GM21360 (cell line): ENCODE data around the gene MAPKBP1.

Source experiments
- ATAC-seq: cut with Tn5 transposase; IDR thresholded peaks from one replicate; pipeline ENCODE4 v1.9.1; 2021; ENCODE audit warnings: mild to moderate bottlenecking, moderate library complexity; ENCODE audit not compliant: unreplicated experiment

MAPKBP1 gene

GRCh38 chr15:41843571-41843970 lies 69.3 kb downstream of the MAPKBP1 start:
- ATAC-seq: no peak

DNA sequence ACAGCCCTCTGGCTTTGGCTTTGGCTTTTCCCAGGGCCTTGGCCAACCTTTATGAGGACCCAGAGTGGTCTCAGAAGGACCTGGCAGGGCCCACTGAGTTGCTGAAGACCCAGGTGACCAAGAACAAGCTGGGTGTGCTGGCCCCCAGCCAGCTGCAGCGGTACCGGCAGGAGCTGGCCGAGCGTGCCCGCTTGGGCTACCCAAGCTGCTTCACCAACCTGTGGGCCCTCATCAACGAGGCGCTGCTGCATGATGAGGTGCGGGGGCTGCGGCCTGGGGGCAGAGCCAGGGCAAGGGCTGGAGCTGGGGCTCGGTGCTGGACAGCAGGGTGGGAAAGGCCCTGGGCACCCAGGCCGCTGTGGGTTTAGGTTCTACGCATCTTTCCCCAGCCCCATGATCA lies 70.5 kb downstream of the MAPKBP1 start:
- no peak for ATAC-seq

- ATAC-seq: no peak
These were observed 72.9 kb downstream of the MAPKBP1 start for GRCh38 chr15:41847206-41847605.

GRCh38 chr15:41847981-41848380 lies 73.7 kb downstream of the MAPKBP1 start:
- ATAC-seq: no peak

DNA sequence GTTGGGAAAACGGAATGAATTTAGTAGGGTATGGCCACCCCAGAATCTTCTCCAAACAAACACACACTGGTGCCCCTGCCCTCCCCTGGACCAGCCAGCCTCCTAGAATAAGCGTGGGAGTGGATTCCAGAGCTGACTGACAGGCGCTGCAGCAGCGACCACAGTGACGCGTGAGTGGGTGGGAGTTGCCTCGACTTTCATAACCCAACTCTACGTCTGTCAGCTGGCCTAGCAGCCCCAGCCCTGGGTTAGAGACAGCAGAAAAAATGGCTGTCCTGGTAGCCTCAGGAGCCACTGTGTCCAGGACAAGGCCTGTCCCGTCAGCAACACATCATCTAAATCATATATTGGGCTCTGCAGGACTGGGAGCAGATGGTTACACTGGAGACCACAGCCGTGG lies 74.3 kb downstream of the MAPKBP1 start:
- no peak for ATAC-seq

- no peak for ATAC-seq
These were observed 74.9 kb downstream of the MAPKBP1 start for GRCh38 chr15:41849204-41849603.

GRCh38 chr15:41849861-41850260 lies 75.6 kb downstream of the MAPKBP1 start:
- no peak for ATAC-seq

GRCh38 chr15:41850482-41851166 lies 76.3 kb downstream of the MAPKBP1 start:
- no peak for ATAC-seq

DNA sequence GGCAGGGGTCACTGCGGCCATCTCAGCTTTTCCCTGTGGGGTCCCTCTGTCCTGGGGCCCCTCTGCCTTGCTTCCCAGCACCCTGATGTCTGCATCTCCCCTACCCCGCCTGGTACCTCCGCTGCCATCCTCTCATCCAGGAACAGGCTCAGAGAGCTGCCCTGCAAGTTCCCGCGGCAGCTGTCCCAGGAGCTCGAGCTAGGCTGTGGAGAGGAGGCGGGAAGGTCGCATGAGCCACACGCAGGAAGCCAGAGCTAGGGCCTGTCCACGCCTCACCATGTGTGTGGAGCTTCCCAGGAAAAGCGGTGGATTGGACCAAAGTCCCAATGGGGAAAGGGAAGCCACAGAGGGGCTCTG lies 76.9 kb downstream of the MAPKBP1 start:
- no peak for ATAC-seq

GRCh38 chr15:41851755-41852370 lies 77.6 kb downstream of the MAPKBP1 start:
- no peak for ATAC-seq

- ATAC-seq: no peak
These were observed 78.7 kb downstream of the MAPKBP1 start for GRCh38 chr15:41852736-41853590.

GRCh38 chr15:41853831-41854230 lies 79.5 kb downstream of the MAPKBP1 start:
- no peak for ATAC-seq

DNA sequence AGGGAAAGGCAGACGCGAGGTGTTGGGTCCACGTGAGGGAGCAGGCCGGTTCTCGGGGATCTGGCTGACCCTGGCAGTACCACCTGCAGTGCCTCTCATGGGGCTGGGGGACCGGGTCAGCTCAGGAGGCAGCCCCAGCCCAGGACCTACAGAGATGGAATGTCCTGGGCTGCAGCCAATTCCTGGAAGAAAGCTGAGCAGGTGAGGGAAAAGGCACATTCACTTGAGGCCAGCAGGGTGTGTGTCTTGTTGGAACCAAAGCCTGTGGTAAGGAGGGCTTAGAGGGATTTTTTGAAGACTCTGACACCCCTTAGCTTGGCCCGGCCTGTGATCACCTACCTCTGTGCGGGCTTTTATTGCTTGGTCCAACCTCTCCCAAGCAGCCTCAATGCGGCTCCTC lies 80.2 kb downstream of the MAPKBP1 start:
- ATAC-seq: no peak

DNA sequence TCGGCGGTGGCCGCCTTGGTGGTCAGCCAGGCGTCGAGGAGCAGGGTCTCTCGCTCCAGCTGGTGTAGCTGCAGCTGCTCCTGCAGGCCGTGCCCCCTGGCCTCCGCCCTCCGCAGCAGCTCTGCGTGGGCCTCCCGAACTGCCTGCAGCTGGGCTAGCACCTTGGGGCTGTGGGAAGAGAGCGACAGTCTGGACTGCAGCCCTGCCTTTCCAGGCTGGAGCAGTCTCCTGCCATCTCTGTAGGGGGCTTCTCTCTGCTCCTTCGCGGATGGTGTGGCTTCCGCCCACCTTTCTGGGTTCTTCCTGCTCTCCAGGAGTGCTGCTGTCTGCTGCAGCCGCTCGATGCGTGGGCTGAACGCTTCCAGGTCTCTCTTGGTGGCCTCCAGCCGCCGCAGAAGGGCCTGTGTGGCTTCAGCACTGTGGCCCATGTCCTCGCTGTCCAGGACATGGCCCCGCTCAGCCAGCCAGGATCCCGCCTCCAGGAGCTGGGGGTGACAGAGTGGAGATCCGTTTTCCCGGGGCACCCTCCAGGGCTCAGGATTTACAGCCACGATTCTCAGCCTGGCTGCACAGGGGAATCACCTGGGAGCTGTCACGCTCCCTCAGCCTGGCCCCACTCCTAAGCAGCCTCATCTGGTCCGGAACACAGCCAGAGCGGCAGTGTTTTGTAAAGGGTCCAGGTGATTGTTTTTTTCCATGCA lies 81.1 kb downstream of the MAPKBP1 start:
- ATAC-seq: no peak

DNA sequence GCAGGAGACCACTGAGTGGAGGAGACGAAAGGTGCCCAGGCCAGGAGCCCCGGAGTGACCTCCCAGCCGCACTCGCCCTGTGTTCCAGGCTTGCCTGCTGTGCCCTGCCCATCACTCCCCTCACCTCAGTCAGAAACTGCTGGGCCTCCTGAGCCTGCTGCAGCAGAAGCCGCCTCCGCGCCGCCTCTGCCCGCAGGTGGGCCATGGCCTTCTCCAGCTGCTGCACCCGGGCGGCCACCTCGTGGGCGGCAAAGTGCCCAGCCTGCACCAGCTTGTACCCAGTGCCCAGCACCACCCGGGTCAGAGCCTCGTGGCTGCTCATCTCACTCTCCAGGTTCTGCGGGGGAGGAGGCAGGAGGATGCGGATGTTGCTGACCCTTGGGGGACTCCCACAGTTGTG lies 82.0 kb downstream of the MAPKBP1 start:
- no peak for ATAC-seq

DNA sequence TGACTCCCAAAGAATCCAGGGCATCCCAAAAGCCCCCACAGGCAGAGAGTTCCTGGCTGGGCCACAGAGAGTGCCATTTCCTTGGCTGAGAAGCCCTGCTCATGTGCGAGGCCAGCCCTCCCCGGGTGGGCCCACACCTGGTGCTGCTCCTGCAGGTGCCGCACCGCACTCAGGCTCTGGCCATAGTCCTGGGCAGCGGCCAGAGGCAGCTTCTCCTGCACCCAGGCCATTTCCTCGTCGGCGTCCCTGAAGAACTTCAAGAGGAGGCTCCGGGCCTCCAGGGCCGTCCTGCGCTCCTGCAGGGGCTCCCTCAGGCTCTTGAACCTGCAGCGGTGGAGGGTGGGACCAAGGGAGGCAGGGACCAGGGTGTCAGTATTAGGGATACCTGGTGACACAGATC lies 82.4 kb downstream of the MAPKBP1 start:
- no peak for ATAC-seq

- no peak for ATAC-seq
These were observed 83.0 kb downstream of the MAPKBP1 start for GRCh38 chr15:41857316-41857715.

GRCh38 chr15:41858756-41859155 lies 84.5 kb downstream of the MAPKBP1 start:
- ATAC-seq: no peak

GRCh38 chr15:41860049-41860828 lies 86.0 kb downstream of the MAPKBP1 start:
- no peak for ATAC-seq

DNA sequence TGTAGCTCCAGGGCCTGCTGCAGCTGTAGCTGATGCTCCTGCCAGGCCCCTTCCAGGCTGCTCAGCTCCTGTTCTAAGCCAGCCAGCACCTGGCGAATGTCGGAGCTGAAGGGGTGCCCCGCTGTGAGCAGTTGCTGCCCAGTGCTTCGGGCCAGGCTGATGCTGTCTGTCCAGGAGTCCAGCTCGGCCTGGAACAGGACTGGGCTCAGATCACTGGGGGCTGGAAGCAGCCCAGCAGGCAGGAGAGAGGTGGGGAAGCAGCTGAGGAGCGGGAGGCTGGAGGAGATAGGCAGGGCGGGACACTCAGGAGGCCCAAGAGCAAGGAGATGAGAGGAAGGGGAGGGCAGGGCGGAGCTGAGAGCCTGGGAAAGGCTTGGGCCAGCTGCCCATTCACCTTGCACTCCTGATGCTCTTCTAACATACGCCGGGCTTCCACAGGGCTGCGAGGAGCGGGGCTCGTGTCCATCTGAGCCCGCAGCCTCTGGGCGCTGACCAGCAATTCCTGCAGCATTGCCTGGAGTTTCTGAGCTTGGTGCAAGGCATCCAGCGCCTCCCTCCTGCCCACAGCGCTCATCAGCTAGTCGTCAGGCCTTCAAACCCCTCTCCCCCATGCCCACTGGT lies 87.6 kb downstream of the MAPKBP1 start:
- no peak for ATAC-seq
